ENCODE results near the gene MAML2.
A peak's percentile ranks its signal among the peaks of the same experiment; 100 is the strongest.

DNA sequence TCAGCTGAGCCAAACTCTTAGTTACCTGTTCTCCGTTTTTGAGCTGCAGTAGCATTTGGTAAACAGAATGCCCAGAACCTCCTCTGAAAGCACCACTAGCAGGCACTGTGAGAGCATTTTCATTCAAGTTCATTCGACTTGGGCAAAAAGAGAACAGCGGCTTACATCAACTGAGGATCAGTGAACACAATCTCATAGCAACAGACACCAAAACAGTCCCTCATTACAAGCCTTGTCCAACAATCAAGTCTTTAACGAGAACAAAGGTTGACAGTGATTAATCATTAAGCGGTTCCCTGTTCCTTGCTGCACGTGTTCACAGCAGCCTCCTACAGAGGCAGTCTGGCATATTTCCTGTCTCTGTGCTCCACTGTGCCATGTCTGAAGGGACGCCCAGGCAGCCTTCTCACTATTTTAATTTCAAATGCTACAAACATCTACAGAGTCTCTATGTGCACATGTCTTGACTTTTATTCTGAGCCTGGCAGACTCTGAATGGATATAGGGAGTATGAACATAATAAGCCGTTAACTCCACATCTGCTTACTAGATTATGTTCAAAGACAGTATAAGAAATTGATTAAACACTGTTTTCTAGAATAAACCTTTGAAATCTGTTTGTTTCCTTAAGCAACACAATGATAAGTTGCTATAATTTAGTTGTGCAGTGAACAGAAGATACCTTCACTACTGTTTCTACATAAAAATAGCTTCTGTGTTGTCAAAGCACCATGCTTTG lies 330.7 kb downstream of the MAML2 start:
- TF ChIP-seq CTCF (IDR thresholded peaks at IDR 0.05; ENCODE audit: low read length): peak; percentile 55
- no peak for TF ChIP-seq EZH2 (optimal IDR thresholded peaks at IDR 0.05; ENCODE audit: low read depth, low read length)

All from MM.1S (cell line).